Fibroblast of skin of left quadriceps (primary cell): ENCODE data around the gene LAD1.

Source experiments
- DNase-seq, 2 experiments: peaks; one replicate each; pipeline ENCODE4 v3.0.0-alpha.2; 2013; ENCODE audit warnings: low read depth in 2 of 2

LAD1 gene

DNA sequence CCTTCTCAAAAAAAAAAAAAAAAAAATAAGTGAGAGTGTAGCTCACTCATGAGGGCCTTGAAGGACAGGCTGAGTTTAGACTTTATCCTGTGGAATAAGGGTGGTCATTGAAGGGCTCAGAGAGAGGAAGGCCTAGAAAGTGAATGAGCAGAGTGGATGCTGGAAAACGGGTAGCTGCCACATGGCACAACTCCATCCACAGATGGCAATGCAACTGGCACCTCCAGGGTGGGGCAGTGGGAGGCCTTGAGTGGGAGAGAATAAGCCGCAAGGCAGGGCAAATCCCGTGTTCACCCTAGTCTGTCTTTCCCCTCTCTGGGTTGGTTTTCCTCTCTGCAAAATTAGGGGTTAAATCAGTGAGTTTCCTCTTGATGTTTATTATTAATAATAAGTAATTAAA, 19.3 kb upstream of the LAD1 start:
- no peak for DNase-seq

DNA sequence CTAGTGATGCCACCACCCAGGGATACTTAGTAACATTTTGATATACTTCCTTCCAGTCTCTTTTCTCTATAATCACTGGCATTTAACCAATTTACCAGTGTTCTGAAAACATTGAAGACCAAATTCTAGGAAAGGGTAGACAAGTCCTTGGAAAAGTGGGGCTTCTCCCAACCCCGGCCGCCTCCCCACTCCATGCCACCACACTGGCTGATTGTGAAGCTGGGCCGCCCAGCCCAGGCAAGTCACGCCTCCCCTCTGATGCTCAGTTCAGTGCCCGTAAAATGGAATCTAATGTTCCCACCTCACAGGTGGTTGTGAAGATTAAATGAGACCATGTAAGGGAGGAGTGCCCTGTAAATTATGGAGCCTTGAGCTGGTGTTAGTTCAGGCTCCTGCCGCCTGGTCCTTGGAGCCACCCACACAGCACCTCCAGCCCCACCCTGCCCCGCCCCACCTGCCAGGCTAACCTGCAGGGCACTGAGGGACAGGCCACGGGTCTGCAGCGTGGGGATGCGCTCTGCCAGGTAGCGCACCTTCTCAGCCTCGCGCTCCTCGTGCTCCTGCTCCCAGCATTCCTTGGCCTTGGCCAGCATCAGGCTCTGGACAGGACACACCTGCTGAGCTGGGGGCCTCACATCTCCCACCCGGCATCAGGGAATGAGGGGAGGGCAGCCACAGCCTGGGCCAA, 15.1 kb upstream of the LAD1 start:
- DNase-seq, result no peak

- DNase-seq, result no peak
These were observed 12.2 kb upstream of the LAD1 start for GRCh38 chr1:201411292-201411691.

DNA sequence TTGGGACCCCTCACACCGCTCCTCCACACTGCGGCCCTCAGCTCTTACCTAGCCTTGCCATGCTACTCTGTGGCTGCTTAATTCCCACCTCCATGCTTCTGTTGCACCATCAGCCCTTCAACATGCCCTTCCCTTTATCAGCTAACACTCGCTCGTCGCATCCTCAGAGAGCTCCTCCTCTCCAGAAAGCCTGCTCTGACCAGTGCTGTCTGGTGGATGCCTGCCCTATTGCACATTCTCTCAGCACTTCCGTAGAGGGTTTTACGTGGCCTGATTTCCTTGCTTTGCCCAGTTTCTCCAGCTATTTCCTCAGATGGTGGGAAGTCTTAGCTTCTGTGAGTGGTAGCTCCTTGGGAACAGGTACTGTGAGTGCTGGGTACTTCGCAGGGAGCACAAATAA, 10.3 kb upstream of the LAD1 start:
- no peak for DNase-seq

DNA sequence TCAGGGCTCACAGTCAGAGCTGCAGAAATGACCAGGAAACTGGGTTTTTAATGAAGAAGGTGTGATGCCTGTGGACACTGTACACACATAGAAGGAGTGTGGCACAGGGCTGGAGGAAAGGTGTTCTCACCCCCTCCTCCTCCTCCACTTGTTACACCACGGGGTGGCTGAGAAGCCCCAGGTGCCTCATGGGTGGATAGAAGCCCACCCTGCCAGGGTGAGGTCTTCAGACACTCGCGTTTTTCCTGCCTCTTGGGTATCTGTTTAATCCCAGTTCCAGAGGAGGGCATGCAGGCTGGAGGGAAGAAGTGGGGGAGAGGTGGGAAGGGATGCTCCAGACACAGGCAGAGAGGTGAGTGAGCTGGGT, 9.7 kb upstream of the LAD1 start:
- no peak for DNase-seq

- DNase-seq, result peak; percentile 36 to 42
These were observed 9.2 kb upstream of the LAD1 start for GRCh38 chr1:201408176-201408833.

GRCh38 chr1:201406831-201407406, 7.8 kb upstream of the LAD1 start:
- DNase-seq, result no peak

- no peak for DNase-seq
These were observed 6.3 kb upstream of the LAD1 start for GRCh38 chr1:201405484-201405831.

DNA sequence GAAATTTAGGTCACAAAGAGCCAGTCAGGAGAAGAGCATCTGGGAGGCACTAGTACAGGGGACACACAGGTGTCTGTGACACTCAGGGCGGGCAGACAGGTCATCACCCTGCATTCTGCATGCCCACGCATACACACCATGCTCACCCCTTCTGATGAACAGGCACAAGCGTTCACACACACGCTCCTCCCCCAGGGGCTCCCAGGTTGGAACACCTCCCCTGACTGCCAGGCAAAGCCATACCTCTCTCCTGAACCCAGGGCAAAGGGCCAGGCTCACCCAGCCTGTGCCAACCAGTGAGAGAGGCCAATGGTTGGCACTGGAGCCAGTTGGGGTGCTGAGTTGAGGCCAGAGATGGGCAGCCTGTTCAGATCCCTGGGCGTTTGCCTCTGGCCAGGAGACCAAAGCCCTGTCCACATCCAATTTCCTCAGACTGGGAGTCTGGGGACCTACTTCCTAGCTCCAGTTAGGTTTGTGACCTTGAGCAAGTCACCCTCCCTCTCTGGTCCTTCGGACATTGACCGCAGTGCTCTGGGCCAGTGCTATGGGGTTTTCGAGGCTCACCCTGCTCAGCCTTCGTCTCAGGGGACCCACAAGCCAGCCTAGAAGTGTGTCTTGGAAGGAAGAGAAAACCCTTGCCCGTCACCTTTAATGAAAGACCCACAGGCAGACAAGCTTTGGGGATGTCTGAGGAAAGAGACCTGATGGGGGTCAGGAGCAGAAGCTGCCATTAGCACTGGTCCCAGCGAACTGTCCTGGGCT, 5.8 kb upstream of the LAD1 start:
- no peak for DNase-seq

DNA sequence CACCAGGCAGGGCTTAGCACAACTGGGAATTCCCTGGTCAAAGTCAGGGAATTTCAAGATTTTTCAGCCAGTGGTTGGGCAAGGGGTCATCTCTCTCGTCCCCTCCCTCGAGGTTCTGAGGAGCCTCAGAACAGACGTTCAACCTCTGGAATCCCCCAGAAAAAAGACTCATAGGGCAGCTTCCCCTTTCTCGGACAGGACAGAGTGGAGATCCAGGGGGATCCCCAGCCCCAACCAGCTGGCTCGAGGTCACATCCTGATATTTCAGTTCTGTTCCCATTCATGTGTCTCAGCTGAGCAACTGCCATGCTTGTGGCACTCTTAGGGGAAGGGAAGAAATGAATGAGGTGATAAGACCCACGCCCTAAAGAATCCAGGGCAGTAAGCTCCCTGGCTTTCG, 4.9 kb upstream of the LAD1 start:
- DNase-seq, result no peak

DNA sequence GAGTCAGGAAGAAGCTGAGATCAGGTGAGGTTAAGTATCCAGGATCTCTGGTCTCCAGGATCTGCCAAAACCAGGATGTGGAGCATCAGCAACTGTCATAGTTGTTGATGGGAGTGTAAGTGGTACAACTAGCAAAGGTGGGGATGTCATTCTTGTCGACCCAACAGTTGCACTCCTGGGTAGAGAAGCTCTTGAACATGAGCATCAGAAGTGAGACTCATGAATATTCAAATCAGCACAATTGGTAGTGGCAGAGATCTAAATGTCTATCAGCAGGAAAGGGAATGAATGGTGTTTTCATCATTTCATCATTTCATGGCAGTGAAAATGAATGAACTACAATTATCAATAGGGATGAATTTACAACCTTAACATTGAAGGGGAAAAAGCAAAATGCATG, 4.2 kb upstream of the LAD1 start:
- no peak for DNase-seq

GRCh38 chr1:201401700-201402099, 2.6 kb upstream of the LAD1 start:
- no peak for DNase-seq

- no peak for DNase-seq
These were observed 1.7 kb upstream of the LAD1 start for GRCh38 chr1:201400852-201401230.

DNA sequence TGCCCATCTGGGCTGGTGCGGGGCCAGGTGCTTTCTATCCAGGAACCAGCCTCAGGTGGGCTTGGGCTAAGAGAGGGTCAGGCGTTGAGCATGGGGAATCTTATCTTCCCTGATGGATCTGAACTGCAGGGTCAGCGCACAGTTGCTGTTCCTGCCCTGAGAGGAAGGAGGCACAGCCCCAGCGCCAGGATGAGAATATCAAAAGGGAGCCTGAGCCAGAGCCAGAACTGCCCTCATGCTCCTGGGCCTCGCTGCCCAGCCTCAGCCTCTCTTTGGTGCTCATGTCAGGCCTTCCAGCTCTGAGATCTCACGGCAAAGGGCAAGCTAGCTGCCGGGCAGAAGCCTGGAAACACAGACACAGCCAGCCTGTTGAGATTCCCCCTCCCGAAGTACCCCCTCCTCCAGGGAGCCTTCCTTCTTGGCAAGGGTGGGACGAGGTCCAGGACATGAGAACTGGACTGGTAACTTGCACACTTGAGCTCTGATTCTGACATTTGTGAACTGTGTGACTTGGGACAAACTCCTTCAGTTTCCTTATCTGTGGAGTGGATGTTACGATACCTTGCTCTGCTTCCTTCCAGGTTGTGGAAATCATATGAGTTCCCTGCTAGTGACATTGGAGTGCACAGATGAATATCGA, 1.2 kb upstream of the LAD1 start:
- no peak for DNase-seq

GRCh38 chr1:201399352-201400126, 415 bp upstream of the LAD1 start:
- no peak for DNase-seq

GRCh38 chr1:201397675-201398074, 1.4 kb downstream of the LAD1 start:
- no peak for DNase-seq

GRCh38 chr1:201396861-201397464, 2.2 kb downstream of the LAD1 start:
- no peak for DNase-seq

DNA sequence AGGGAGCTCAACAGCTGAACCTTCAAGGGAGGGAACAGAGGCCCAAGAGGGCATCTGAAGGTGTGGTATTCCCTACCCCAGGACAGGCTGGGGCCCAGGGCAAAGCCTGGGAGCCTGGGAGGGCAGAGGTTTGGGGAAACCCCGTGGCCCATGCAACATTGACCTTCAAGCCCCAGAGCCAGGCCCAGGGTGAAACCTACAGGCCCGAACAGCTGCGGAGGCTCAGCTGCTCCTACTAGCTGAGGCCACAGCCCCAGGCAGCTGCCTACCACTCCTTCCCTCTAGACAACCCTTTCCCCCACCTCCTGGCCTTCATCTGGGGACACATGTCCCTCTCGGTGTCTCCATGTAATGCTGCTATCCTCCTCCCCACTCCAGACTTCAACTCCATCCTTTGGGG, 3.2 kb downstream of the LAD1 start:
- DNase-seq, result no peak

GRCh38 chr1:201394591-201394990, 4.5 kb downstream of the LAD1 start:
- DNase-seq, result no peak

DNA sequence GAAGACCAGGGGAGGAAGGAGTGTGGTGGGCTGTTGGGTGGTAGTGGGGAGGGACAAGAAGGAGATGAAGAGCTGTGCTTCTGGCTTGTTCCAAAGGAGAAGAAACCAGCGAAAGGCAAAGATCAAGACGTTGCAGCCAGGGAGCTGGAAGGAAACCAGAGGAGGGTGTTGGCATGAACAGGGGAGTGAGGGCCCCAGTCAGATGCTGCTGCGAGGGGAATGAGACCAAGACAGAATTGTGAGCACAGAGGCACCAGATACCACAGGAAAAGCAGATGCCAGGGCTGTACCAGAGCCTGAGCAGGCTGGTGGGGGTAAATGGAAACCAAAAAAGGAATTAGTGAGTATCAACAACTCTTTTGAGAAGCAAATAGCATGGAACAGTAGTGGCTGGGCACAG, 6.0 kb downstream of the LAD1 start:
- DNase-seq, result no peak
